Endodermal cell (in vitro differentiated cells): Measurements from ENCODE around the gene KCTD3. TPM values are rescaled to one million over a fixed set of nuclear protein-coding genes. Genes with fewer than 3 reads are reported as not detected.

Source experiments
- DNase-seq: peaks from one replicate; pipeline ENCODE4 v3.0.0-alpha.2; 2017
- H3K27ac ChIP-seq: 2 replicates; pipeline ENCODE4 v1.5.1; 2013; ENCODE audit warnings: mild to moderate bottlenecking, low read depth, low read length, moderate library complexity
- H3K27me3 ChIP-seq: 2 replicates; pipeline ENCODE4 v1.6.1; 2013; ENCODE audit warnings: mild to moderate bottlenecking, low read length, moderate library complexity; ENCODE audit not compliant: insufficient read depth, control insufficient read depth, poor library complexity, severe bottlenecking
- H3K36me3 ChIP-seq: 2 replicates; pipeline ENCODE4 v1.7.0; 2013; ENCODE audit warnings: mild to moderate bottlenecking, low read length, moderate library complexity; ENCODE audit not compliant: control insufficient read depth, insufficient read depth
- H3K4me1 ChIP-seq: one replicate; pipeline ENCODE4 v1.7.0; 2013; ENCODE audit warnings: low read length; ENCODE audit not compliant: control insufficient read depth, insufficient read depth
- H3K4me3 ChIP-seq: 2 replicates; pipeline ENCODE4 v1.5.1; 2013; ENCODE audit warnings: mild to moderate bottlenecking, low read length, moderate library complexity
- H3K9ac ChIP-seq: 2 replicates; pipeline ENCODE4 v1.6.1; 2013; ENCODE audit warnings: mild to moderate bottlenecking, low read length, moderate library complexity; ENCODE audit not compliant: poor library complexity, severe bottlenecking; ENCODE audit errors: extremely low read depth
- H3K9me3 ChIP-seq: 2 replicates; pipeline ENCODE4 v1.6.1; 2013; ENCODE audit warnings: mild to moderate bottlenecking, low read length, moderate library complexity; ENCODE audit not compliant: control insufficient read depth
- H3K27ac Mint-ChIP-seq: 2 replicates; pipeline ENCODE4 v1.8.0; 2020; ENCODE audit warnings: mixed read lengths
- H3K27me3 Mint-ChIP-seq: 2 replicates; pipeline ENCODE4 v1.8.0; 2021; ENCODE audit warnings: mild to moderate bottlenecking, mixed read lengths; ENCODE audit not compliant: insufficient read depth
- H3K36me3 Mint-ChIP-seq: 2 replicates; pipeline ENCODE4 v1.8.0; 2020; ENCODE audit warnings: low read depth, mixed read lengths
- H3K4me1 Mint-ChIP-seq: 2 replicates; pipeline ENCODE4 v1.8.0; 2020; ENCODE audit warnings: mixed read lengths
- H3K4me3 Mint-ChIP-seq: 2 replicates; pipeline ENCODE4 v1.8.0; 2020; ENCODE audit warnings: mild to moderate bottlenecking, moderate library complexity, mixed read lengths
- H3K9me3 Mint-ChIP-seq: 2 replicates; pipeline ENCODE4 v1.8.0; 2020; ENCODE audit warnings: mild to moderate bottlenecking, mixed read lengths
- WGBS, 2 experiments: methylation state at CpG; one replicate each; pipeline versions ENCODE4 v1.1.5 to v1.1.7; 2013; ENCODE audit warnings: missing lambda C conversion rate in 2 of 2, mixed read lengths in 1 of 2; ENCODE audit not compliant: insufficient coverage in 1 of 2, insufficient read length in 1 of 2; 5-methylcytosine and 5-hydroxymethylcytosine counted together
- total RNA-seq, 2 donors: library from RNA; stranded (reverse); fragmentation: NEBNext Ultra II Directional in 1 of 2; extraction: Animal tissue kit (Norgen Biotek cat#: 25700) in 1 of 2; gene quantifications; 2 replicates in 1 of 2; 3 replicates in 1 of 2; pipeline ENCODE4 v1.2.1, GENCODE V29; 2021
- TF ChIP-seq, protein P1 (sequence below): fragments of 200-600 bp; sonication (generic); conservative IDR thresholded peaks from 2 replicates; pipeline ENCODE4 v1.5.0; 2021; ENCODE audit warnings: antibody characterized with exemption, mild to moderate bottlenecking

The KCTD3 gene
- total RNA-seq, 2 donors from 2014 or later, result 42.2 to 46.5 TPM

DNA sequence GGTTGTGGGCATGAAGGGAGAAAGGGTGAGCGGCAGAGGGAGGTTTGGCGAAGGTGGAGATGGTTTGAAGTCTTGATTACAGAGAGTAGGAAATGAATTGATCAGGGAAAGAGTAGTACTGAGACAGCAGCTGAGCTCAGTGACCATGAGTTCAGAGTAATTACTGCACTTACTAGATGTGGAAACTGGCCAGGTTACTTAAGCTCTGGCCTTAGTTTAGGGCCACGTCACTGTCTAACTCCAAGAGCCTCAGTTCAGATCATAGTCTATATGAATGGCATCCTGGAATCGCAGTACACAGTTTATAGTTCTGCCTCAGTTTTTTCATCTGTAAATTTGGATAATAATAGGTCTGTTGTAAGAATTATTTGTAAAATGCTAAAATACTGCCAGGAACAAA lies 78.1 kb downstream of the KCTD3 start:
- TF ChIP-seq, protein P1, sequence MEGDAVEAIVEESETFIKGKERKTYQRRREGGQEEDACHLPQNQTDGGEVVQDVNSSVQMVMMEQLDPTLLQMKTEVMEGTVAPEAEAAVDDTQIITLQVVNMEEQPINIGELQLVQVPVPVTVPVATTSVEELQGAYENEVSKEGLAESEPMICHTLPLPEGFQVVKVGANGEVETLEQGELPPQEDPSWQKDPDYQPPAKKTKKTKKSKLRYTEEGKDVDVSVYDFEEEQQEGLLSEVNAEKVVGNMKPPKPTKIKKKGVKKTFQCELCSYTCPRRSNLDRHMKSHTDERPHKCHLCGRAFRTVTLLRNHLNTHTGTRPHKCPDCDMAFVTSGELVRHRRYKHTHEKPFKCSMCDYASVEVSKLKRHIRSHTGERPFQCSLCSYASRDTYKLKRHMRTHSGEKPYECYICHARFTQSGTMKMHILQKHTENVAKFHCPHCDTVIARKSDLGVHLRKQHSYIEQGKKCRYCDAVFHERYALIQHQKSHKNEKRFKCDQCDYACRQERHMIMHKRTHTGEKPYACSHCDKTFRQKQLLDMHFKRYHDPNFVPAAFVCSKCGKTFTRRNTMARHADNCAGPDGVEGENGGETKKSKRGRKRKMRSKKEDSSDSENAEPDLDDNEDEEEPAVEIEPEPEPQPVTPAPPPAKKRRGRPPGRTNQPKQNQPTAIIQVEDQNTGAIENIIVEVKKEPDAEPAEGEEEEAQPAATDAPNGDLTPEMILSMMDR, result no peak
- no peaks in the 10 kb centered on the region for H3K36me3 ChIP-seq
- no peaks in the 10 kb centered on the region for H3K9me3 Mint-ChIP-seq
- no peaks in the 10 kb centered on the region for H3K36me3 Mint-ChIP-seq
- H3K4me3 Mint-ChIP-seq, result no peak overlapping the region
- H3K4me1 Mint-ChIP-seq, result peaks cover 5% of the 10 kb centered on the region
- H3K4me3 ChIP-seq, result no peak overlapping the region
- H3K4me1 ChIP-seq, result no peaks in the 10 kb centered on the region
- H3K27me3 Mint-ChIP-seq, result no peaks in the 10 kb centered on the region
- 79 to 94% methylated on average over 2 to 4 of the region's 4 CpGs for WGBS, 2 experiments
- H3K9ac ChIP-seq, result no peak overlapping the region
- no peaks in the 10 kb centered on the region for H3K9me3 ChIP-seq
- no peak overlapping the region for H3K27ac ChIP-seq
- no peaks in the 10 kb centered on the region for H3K27me3 ChIP-seq
- H3K27ac Mint-ChIP-seq, result no peak overlapping the region
- no peak for DNase-seq

DNA sequence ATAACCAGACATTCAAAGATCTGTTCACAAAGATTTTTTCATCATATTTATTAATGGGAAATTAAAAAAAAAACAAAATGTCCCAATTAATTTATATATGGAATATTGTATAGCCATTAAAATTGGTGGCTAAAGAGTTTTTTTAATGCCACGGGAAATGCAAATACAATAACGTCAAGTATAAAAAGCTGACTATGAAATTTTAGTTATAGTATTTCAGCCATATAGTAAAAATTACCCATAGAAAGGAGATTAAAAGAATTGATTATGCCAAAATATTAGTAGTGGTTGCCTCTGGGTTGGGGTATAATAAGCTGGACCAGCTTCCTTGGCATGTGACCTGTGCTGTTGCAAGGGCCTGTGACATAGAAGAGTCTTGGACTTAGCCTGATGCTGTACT lies 78.8 kb downstream of the KCTD3 start:
- WGBS, 2 experiments, result 100% methylated on average over 2 of the region's 2 CpGs; no CpG with 5 or more reads in 1 of the 2 experiments
- no peaks in the 10 kb centered on the region for H3K9me3 ChIP-seq
- Mint-ChIP-seq H3K9me3 (no peaks in the 10 kb centered on the region), H3K4me1 (peaks cover 9% of the 10 kb centered on the region), H3K27me3 (no peaks in the 10 kb centered on the region), H3K4me3 (no peak overlapping the region), H3K27ac (no peak overlapping the region), H3K36me3 (no peaks in the 10 kb centered on the region)
- TF ChIP-seq, protein P1, result no peak
- no peak overlapping the region for H3K27ac ChIP-seq
- H3K36me3 ChIP-seq, result no peaks in the 10 kb centered on the region
- H3K9ac ChIP-seq, result no peak overlapping the region
- no peak for DNase-seq
- H3K27me3 ChIP-seq, result no peaks in the 10 kb centered on the region
- H3K4me1 ChIP-seq, result no peaks in the 10 kb centered on the region
- no peak overlapping the region for H3K4me3 ChIP-seq

DNA sequence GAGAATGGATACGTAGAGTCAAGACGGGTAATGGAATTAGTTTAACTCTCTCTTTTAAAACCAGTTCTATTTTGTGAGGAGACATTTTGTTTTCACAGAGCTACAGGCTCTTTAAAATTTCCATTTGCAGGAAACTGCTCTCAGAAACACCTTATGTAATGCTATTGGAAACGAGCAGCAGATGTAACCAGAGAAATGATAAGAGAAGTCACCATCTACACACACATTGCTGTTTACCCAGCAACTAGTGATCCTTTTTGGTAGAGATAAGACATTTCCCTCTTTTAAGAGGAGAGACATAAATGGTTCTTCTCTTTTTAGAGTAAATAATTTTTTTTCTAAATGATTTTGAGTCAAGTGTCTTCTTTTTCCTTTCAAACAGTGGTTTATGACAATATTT lies 80.6 kb downstream of the KCTD3 start:
- H3K27me3 Mint-ChIP-seq, result no peaks in the 10 kb centered on the region
- H3K27ac ChIP-seq, result no peak overlapping the region
- no peak overlapping the region for H3K27ac Mint-ChIP-seq
- H3K4me1 Mint-ChIP-seq, result peaks cover 20% of the 10 kb centered on the region
- H3K36me3 Mint-ChIP-seq, result no peaks in the 10 kb centered on the region
- no peaks in the 10 kb centered on the region for H3K9me3 ChIP-seq
- TF ChIP-seq, protein P1, result no peak
- WGBS, 2 experiments, result 93% methylated on average over 3 of the region's 3 CpGs; no CpG with 5 or more reads in 1 of the 2 experiments
- H3K4me3 Mint-ChIP-seq, result no peak overlapping the region
- no peak overlapping the region for H3K9ac ChIP-seq
- no peaks in the 10 kb centered on the region for H3K36me3 ChIP-seq
- H3K4me3 ChIP-seq, result no peak overlapping the region
- H3K9me3 Mint-ChIP-seq, result no peaks in the 10 kb centered on the region
- no peak for DNase-seq
- no peaks in the 10 kb centered on the region for H3K4me1 ChIP-seq
- H3K27me3 ChIP-seq, result no peaks in the 10 kb centered on the region
